Neural cell (in vitro differentiated cells): ENCODE data around the gene NPHP4.

Experiments
- CTCF ChIP-seq: fragments of 450-650 bp; IDR thresholded peaks from 2 replicates; pipeline ENCODE4 v1.5.1; 2014; ENCODE audit warnings: antibody characterized with exemption, mild to moderate bottlenecking, moderate library complexity; ENCODE audit not compliant: poor library complexity, severe bottlenecking
- EP300 ChIP-seq: fragments of 450-650 bp; conservative IDR thresholded peaks from 2 replicates; pipeline ENCODE4 v1.6.1; 2014; ENCODE audit warnings: antibody characterized with exemption, mild to moderate bottlenecking, moderate library complexity; ENCODE audit not compliant: poor library complexity, severe bottlenecking
- EZH2 ChIP-seq: fragments of 200-600, 300-800 bp; shearing (Covaris generic), sonication (generic); IDR thresholded peaks from 2 replicates; pipeline ENCODE4 v1.6.1; 2014; ENCODE audit warnings: antibody characterized with exemption, low read length, borderline replicate concordance, mild to moderate bottlenecking; ENCODE audit not compliant: insufficient read depth, poor library complexity, severe bottlenecking
- MXI1 ChIP-seq: fragments of 450-650 bp; conservative IDR thresholded peaks from 2 replicates; pipeline ENCODE4 v1.6.1; 2014; ENCODE audit warnings: antibody characterized with exemption, mild to moderate bottlenecking; ENCODE audit not compliant: poor library complexity, severe bottlenecking
- POLR2AphosphoS5 ChIP-seq: IDR thresholded peaks from 2 replicates; pipeline ENCODE4 v1.6.1; 2012
- RAD21 ChIP-seq: fragments of 450-650 bp; conservative IDR thresholded peaks from 2 replicates; pipeline ENCODE4 v1.6.1; 2014; ENCODE audit warnings: antibody characterized with exemption, mild to moderate bottlenecking, moderate library complexity
- REST ChIP-seq: IDR thresholded peaks from 2 replicates; pipeline ENCODE4 v1.6.1; 2012; ENCODE audit warnings: borderline replicate concordance
- SMC3 ChIP-seq: fragments of 450-650 bp; conservative IDR thresholded peaks from 2 replicates; pipeline ENCODE4 v1.6.1; 2014; ENCODE audit warnings: antibody characterized with exemption, mild to moderate bottlenecking, moderate library complexity; ENCODE audit not compliant: poor library complexity
- TAF1 ChIP-seq: IDR thresholded peaks from 2 replicates; pipeline ENCODE4 v1.6.1; 2012; ENCODE audit warnings: low read depth

GRCh38 chr1:5934058-5934884 lies 58.0 kb downstream of the NPHP4 start:
- no peak for TF ChIP-seq CTCF
- TF ChIP-seq EZH2: no peak
- TF ChIP-seq SMC3: no peak
- TF ChIP-seq RAD21: no peak
- TF ChIP-seq REST: no peak
- TF ChIP-seq POLR2AphosphoS5: no peak
- TF ChIP-seq MXI1: no peak
- TF ChIP-seq TAF1: no peak
- TF ChIP-seq EP300: no peak
